ENCODE data around the gene MZF1.

GRCh38 chr19:58581227-58582141 lies 8.3 kb upstream of the MZF1 start:
- TF ChIP-seq CTCF (IDR thresholded peaks at IDR 0.05 in 4 of 5, conservative IDR thresholded peaks at IDR 0.05 in 1 of 5) (peak; percentile 64 to 90 (median 82)), POLR2A (IDR thresholded peaks at IDR 0.05) (no peak)

Measured in gastrocnemius medialis (tissue), 4 donors.